Lung (tissue), 12 donors: ENCODE results near the gene GRXCR1. TPM values are rescaled to one million over a fixed set of nuclear protein-coding genes. Genes with fewer than 3 reads are reported as not detected.

ENCODE experiments used
- ATAC-seq: fragments of 200-7000 bp; cut with Tn5 transposase; one replicate; pipeline ENCODE4 v1.9.1; 2020; ENCODE audit warnings: moderate number of reproducible peaks; ENCODE audit not compliant: insufficient read depth, low FRiP score
- DNase-seq, 3 donors: peaks; one replicate each; pipeline ENCODE4 v3.0.0-alpha.2; 2013 to 2017
- H3K27ac ChIP-seq, 2 donors: one replicate each; pipeline ENCODE4 v1.5.1; 2013; ENCODE audit warnings: mild to moderate bottlenecking in 2 of 2, moderate library complexity in 2 of 2, control low read depth in 1 of 2, inconsistent platforms in 1 of 2, low read depth in 1 of 2, low read length in 1 of 2
- H3K27me3 ChIP-seq, 3 donors: one replicate each; pipeline ENCODE4 v1.5.1; 2013; ENCODE audit warnings: low read length in 2 of 3; ENCODE audit not compliant: control insufficient read depth in 3 of 3, insufficient read depth in 3 of 3
- H3K36me3 ChIP-seq, 4 donors: one replicate each; pipeline ENCODE4 v1.5.1; 2013; ENCODE audit warnings: low read length in 4 of 4, mild to moderate bottlenecking in 1 of 4, moderate library complexity in 1 of 4; ENCODE audit not compliant: control insufficient read depth in 4 of 4, insufficient read depth in 4 of 4
- H3K4me1 ChIP-seq, 5 donors: one replicate each; pipeline ENCODE4 v1.5.1; 2013; ENCODE audit warnings: low read length in 5 of 5, mild to moderate bottlenecking in 2 of 5, moderate library complexity in 1 of 5; ENCODE audit not compliant: control insufficient read depth in 5 of 5, insufficient read depth in 5 of 5
- H3K4me3 ChIP-seq: one replicate; pipeline ENCODE4 v1.5.1; 2013; ENCODE audit warnings: mild to moderate bottlenecking, control low read depth, moderate library complexity
- H3K9ac ChIP-seq, 2 donors: one replicate each; pipeline ENCODE4 v1.5.1; 2013; ENCODE audit warnings: low read length in 2 of 2, control low read depth in 1 of 2; ENCODE audit not compliant: insufficient read depth in 1 of 2
- H3K9me3 ChIP-seq, 4 donors: one replicate each; pipeline ENCODE4 v1.5.1; 2013; ENCODE audit warnings: low read length in 3 of 4, mild to moderate bottlenecking in 1 of 4, moderate library complexity in 1 of 4; ENCODE audit not compliant: control insufficient read depth in 4 of 4, insufficient read depth in 3 of 4
- CTCF ChIP-seq: IDR thresholded peaks from 2 replicates; pipeline ENCODE4 v1.5.1; 2012; ENCODE audit warnings: mild to moderate bottlenecking; ENCODE audit errors: control extremely low read depth, extremely low read depth
- WGBS, 2 donors: extraction: QIAGEN DNeasy Blood & Tissue Kit; methylation state at CpG; one replicate each; pipeline ENCODE4 v1.1.7; 2013; 5-methylcytosine and 5-hydroxymethylcytosine counted together
- polyA plus RNA-seq, 2 donors: library from polyadenylated mRNA; stranded (reverse); fragments of 200-250 nt; gene quantifications; one replicate each; pipeline ENCODE4 v1.2.1, GENCODE V29; 2013
- total RNA-seq, 2 donors: library from RNA; depleted of rRNA in 1 of 2; stranded (reverse); fragments of >200 nt in 1 of 2; gene quantifications; one replicate each; pipeline ENCODE4 v1.2.1, GENCODE V29; 2014 to 2021
- donor health status: control.
- donor health status: control.
- donor health status: Bipolar disorder and iron deficiency.
- donor health status: healthy.
- donor health status: DM: yes; HTN: yes; CAD: no.

GRXCR1 gene
- total and polyA plus RNA-seq, 4 donors: not detected

GRCh38 chr4:42927946-42928345, 35.4 kb downstream of the GRXCR1 start:
- no peaks in the 10 kb centered on the region for H3K9me3 ChIP-seq
- H3K4me1 ChIP-seq: no peaks in the 10 kb centered on the region
- H3K4me3 ChIP-seq: no peak overlapping the region
- H3K27me3 ChIP-seq: no peaks in the 10 kb centered on the region
- no peak for ATAC-seq
- H3K27ac ChIP-seq: no peak overlapping the region
- TF ChIP-seq CTCF: no peak
- no peak overlapping the region for H3K9ac ChIP-seq
- 73% methylated on average over 3 of the region's 3 CpGs for WGBS, 2 donors
- no peaks in the 10 kb centered on the region for H3K36me3 ChIP-seq
- no peak for DNase-seq

GRCh38 chr4:42928582-42928981, 36.1 kb downstream of the GRXCR1 start:
- no peak overlapping the region for H3K27ac ChIP-seq
- no peaks in the 10 kb centered on the region for H3K27me3 ChIP-seq
- DNase-seq (no peak), ATAC-seq (no peak)
- H3K9ac ChIP-seq: no peak overlapping the region
- no peaks in the 10 kb centered on the region for H3K9me3 ChIP-seq
- H3K4me3 ChIP-seq: no peak overlapping the region
- H3K36me3 ChIP-seq: no peaks in the 10 kb centered on the region
- no peak for TF ChIP-seq CTCF
- H3K4me1 ChIP-seq: no peaks in the 10 kb centered on the region

- Histone ChIP-seq H3K4me1 (no peaks in the 10 kb centered on the region), H3K27ac (no peak overlapping the region), H3K27me3 (no peaks in the 10 kb centered on the region), H3K4me3 (no peak overlapping the region), H3K36me3 (no peaks in the 10 kb centered on the region), H3K9ac (no peak overlapping the region), H3K9me3 (peaks cover 0 to 2% (median 0%) of the 10 kb centered on the region in 4 donors)
- ATAC-seq (no peak), DNase-seq (no peak)
- no peak for TF ChIP-seq CTCF
- WGBS, 2 donors: 74 to 80% methylated on average over 1 of the region's 1 CpG
Measured at GRCh38 chr4:42942216-42942615, 49.7 kb downstream of the GRXCR1 start.

GRCh38 chr4:42945874-42946273, 53.4 kb downstream of the GRXCR1 start:
- no peaks in the 10 kb centered on the region for H3K36me3 ChIP-seq
- no peak overlapping the region for H3K9ac ChIP-seq
- WGBS, 2 donors: 78 to 95% methylated on average over 2 of the region's 2 CpGs
- H3K4me1 ChIP-seq: no peaks in the 10 kb centered on the region
- DNase-seq (no peak), ATAC-seq (no peak)
- no peaks in the 10 kb centered on the region for H3K27me3 ChIP-seq
- H3K9me3 ChIP-seq: peaks cover 0 to 2% (median 0%) of the 10 kb centered on the region in 4 donors
- no peak for TF ChIP-seq CTCF
- H3K4me3 ChIP-seq: no peak overlapping the region
- no peak overlapping the region for H3K27ac ChIP-seq
